ENCODE results near the gene FNBP1.

DNA sequence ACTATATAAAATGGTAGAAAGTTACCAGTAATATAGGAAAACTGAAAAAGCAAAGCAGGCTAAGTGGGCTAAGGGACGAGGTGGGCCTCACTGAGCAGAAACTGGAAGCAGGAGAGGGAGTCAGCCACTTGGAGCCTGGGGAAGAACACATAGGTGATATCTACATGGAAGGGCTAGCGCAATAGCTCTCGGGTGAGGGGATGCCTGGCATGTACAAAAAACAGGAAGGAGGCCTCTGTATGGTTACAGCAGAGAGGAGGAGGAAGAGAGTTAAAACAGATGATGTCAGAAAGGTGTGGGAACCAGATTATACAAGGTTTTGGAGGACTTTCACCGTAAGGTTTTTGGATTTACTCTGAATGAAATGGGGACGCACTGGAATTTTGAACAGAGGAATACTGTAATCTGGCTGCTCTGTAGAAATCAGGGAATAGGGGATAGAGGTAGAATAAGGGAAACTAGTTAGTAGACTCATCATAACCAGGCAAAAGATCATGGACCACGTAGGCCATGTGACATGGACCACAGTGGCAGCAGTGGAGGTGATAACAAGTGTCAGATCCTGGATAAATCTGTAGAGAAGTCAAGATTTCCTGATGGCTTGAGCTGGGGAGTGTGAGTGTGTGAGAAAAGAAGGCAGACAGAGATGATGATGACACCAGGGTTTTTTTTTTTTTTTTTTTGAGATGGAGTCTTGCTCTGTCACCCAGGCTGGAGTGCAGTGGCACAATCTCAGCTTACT, 52.5 kb downstream of the FNBP1 start:
- TF ChIP-seq, protein P1, sequence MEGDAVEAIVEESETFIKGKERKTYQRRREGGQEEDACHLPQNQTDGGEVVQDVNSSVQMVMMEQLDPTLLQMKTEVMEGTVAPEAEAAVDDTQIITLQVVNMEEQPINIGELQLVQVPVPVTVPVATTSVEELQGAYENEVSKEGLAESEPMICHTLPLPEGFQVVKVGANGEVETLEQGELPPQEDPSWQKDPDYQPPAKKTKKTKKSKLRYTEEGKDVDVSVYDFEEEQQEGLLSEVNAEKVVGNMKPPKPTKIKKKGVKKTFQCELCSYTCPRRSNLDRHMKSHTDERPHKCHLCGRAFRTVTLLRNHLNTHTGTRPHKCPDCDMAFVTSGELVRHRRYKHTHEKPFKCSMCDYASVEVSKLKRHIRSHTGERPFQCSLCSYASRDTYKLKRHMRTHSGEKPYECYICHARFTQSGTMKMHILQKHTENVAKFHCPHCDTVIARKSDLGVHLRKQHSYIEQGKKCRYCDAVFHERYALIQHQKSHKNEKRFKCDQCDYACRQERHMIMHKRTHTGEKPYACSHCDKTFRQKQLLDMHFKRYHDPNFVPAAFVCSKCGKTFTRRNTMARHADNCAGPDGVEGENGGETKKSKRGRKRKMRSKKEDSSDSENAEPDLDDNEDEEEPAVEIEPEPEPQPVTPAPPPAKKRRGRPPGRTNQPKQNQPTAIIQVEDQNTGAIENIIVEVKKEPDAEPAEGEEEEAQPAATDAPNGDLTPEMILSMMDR (conservative IDR thresholded peaks at IDR 0.05; ENCODE audit: low read length): no peak
- no peak for TF ChIP-seq EZH2phosphoT487 (IDR thresholded peaks at IDR 0.05; ENCODE audit: borderline replicate concordance)

Data from Loucy (cell line).